Activated CD8-positive, alpha-beta memory T cell treated with anti-CD3 and anti-CD28 coated beads, Interleukin-2, amount 50 U/mL, for 24 hours (primary cell): ENCODE data around the gene CPA2.
"Not testable (repeated sequence)": the region's sequence is repeated elsewhere in the genome, so short reads cannot be mapped to it uniquely, and the experiment has no call there.

Experiments used
- DNase-seq: peaks from one replicate; pipeline ENCODE4 v3.0.0-alpha.2; 2020; ENCODE audit errors: extremely low read depth

The CPA2 gene

GRCh38 chr7:130305433-130306042 lies 38.9 kb downstream of the CPA2 start:
- no peak for DNase-seq

- DNase-seq, result no peak
Measured at GRCh38 chr7:130309986-130310385, 43.3 kb downstream of the CPA2 start.

GRCh38 chr7:130314305-130314704 lies 47.6 kb downstream of the CPA2 start:
- DNase-seq, result no peak

DNA sequence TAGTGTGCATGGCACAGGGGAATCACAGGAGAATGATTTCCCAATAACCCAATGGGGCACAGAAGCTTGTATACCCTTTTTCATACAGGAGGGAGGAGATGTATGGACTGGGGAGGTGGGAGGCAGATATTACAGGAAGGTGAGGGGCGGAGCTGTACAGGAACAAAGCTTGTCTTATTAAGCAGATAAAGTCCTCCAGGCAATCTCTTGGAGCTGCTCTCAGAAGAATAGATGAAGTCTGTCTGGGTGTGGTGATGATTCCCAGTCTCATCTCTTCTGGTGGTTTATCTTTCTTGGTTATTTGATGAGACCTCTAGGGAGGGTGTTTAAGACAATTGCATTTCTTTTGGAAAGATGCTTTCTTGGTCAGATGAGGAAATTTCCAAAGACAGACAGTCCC lies 52.9 kb downstream of the CPA2 start:
- no peak for DNase-seq

DNA sequence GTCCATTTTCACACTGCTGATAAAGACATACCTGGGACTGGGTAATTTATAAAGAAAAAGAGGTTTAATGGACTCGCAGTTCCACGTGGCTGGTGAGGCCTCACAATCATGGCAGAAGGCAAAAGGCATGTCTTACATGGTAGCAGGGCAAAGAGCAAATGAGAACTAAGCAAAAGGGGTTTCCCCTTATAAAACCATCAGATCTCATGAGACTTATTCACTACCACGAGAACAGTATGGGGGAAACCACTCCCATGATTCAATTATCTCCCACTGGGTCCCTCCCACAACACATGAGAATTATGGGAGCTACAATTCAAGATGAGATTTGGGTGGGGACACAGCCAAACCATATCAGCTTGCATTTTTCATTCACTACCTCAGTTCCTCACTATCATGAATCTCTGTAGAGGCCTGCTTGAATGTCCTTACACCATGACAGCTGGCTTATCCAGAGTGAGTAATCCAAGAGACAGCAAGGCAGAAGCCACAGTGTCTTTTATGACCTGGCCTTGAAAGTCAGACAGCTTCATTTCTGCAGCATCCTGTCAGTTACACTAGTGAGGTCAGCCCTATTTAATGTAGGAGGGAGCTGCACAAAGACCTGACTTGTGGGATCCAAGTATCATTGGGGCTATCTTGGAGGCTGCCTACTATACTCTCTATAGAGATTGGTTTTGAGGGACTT lies 55.0 kb downstream of the CPA2 start:
- not testable (repeated sequence) for DNase-seq

DNA sequence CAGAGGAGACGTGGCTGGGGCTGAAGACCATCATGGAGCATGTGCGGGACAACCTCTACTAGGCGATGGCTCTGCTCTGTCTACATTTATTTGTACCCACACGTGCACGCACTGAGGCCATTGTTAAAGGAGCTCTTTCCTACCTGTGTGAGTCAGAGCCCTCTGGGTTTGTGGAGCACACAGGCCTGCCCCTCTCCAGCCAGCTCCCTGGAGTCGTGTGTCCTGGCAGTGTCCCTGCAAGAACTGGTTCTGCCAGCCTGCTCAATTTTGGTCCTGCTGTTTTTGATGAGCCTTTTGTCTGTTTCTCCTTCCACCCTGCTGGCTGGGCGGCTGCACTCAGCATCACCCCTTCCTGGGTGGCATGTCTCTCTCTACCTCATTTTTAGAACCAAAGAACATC lies 56.0 kb downstream of the CPA2 start:
- no peak for DNase-seq

GRCh38 chr7:130324306-130324943 lies 57.8 kb downstream of the CPA2 start:
- DNase-seq, result no peak

- DNase-seq, result no peak
Measured at GRCh38 chr7:130329681-130330080, 63.0 kb downstream of the CPA2 start.

- no peak for DNase-seq
Measured at GRCh38 chr7:130332259-130333053, 65.8 kb downstream of the CPA2 start.

DNA sequence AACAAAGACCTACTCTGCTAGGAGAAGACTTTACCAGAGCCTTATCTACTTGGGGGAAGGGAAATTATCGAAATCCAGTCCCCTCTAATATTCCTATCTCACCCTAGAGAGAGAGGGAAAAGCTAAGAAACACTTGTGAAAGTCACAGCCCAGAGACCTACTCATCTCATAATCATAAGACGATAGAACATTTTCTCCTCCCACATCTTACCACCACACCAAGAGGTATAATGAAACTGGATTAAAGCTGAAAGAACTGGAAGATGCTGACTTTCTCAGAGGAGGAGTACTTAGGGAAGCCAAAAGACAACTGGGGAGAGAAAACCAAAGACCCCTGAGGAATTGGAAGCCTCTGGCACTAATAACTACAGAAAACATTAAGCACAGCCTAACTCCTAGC lies 67.2 kb downstream of the CPA2 start:
- no peak for DNase-seq

DNA sequence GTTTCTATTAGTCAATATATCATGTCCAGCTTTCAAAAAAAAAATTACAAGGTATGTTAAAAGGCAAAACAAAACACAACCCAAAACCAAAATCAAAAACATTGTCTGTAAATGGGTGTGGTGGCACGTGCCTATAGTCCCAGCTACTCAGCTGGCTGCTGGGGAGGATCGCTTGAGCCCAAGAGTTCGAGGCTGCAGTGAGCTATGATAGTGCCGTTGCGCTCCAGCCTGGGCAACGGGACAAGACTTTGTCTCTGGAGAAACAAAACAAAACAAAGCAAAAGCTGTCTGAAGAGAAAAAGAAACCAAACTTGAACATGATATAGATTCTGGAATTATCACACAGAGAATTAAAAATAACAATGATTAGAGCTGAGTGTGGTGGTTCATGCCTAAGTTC lies 67.6 kb downstream of the CPA2 start:
- DNase-seq, result no peak

- DNase-seq, result no peak
Measured at GRCh38 chr7:130337410-130337971, 70.8 kb downstream of the CPA2 start.

DNA sequence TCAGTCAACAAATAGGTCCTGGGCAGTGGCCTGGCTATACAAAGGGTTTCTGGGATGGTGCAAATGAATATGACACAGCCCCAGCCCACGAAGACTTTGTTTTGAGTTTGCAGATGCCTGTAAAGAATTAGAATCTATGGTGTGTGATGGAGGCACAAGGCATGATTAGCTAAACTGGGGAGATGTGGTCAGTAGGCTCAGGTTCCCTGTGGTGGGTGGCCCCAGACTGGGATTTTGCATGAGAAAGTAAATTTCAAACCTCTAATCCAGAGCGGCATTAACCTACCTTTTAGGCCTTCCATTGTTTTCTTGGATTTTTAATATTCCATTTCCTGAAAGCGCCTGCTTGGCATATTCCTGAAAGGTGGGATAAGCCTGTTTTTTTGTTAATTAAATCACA lies 71.6 kb downstream of the CPA2 start:
- DNase-seq, result no peak
